ENCODE measurements around the gene PVALB. TPM values are rescaled to one million over a fixed set of nuclear protein-coding genes. Genes with fewer than 3 reads are reported as not detected.

Gene PVALB, protein sequence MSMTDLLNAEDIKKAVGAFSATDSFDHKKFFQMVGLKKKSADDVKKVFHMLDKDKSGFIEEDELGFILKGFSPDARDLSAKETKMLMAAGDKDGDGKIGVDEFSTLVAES
- total RNA-seq: under 1 TPM in 1 of 3 donors, not detected in 2; 0.99 TPM
- 1.8 TPM for total RNA-seq (2013)

DNA sequence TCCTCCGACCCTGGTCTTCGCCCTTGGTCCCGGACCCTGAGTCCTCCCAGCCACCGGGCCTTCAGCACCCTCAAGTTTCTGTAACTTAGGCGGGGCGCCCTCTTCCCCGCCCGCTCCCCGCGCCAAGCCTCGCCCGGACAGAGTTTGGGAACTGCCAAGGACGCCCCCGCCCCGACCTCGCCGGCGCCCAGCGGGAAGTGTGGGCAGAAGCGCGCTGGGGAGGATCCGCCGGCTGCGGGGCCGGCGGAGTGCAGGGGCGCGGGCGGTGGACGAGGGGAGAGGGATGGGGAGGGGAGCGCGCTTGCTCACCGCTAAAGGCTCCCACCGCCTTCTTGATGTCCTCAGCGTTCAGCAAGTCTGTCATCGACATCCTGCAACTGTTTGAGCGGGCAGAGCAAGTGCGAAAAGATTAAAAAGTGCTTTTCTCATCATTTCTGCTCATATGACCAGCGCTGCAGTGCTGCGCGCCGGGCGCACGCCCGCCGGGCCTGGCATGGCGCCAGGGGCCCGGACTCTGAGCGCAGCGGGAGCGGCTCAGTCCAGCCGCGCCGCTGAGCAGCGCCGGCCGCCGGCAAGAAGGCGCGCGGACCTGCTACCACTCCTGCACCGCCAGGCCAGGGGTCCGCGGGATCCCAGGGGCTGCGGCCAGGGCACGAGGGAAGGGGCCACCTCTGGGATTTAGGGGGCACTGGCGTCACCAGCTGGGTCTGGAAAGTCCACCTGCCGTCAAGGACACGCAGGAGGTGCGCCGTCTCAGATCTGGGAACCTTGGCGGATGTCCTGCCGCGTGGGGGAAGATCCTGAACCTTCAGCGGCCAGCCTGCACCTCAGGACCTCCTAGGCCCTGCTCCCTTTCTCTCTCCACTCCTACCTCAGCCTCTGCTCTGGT lies at the start of gene PVALB:
TSS of gene PVALB (minus strand) at position 400 of the 889 bp plus-strand sequence. CDS start at position 370, 30 bp downstream.
- H3K27me3 ChIP-seq (ENCODE audit: control insufficient read depth, insufficient read depth, low read length): peaks cover 25% of the 10 kb centered on the region
- Mint-ChIP-seq H3K4me1 (no peaks in the 10 kb centered on the region), H3K27ac (no peak within 1 kb of the TSS), H3K36me3 (no peaks in the 10 kb centered on the region), H3K9me3 (no peaks in the 10 kb centered on the region), H3K27me3 (ENCODE audit: low read depth in 2 of 2) (peaks cover 63 to 72% of the 10 kb centered on the region in 2 donors), H3K4me3 (no peak within 1 kb of the TSS)
- no peak within 1 kb of the TSS for H3K27ac ChIP-seq (ENCODE audit: low read length)
- no peaks in the 10 kb centered on the region for H3K4me1 ChIP-seq (ENCODE audit: control insufficient read depth, insufficient read depth, low read length)
- TF ChIP-seq, protein P1, sequence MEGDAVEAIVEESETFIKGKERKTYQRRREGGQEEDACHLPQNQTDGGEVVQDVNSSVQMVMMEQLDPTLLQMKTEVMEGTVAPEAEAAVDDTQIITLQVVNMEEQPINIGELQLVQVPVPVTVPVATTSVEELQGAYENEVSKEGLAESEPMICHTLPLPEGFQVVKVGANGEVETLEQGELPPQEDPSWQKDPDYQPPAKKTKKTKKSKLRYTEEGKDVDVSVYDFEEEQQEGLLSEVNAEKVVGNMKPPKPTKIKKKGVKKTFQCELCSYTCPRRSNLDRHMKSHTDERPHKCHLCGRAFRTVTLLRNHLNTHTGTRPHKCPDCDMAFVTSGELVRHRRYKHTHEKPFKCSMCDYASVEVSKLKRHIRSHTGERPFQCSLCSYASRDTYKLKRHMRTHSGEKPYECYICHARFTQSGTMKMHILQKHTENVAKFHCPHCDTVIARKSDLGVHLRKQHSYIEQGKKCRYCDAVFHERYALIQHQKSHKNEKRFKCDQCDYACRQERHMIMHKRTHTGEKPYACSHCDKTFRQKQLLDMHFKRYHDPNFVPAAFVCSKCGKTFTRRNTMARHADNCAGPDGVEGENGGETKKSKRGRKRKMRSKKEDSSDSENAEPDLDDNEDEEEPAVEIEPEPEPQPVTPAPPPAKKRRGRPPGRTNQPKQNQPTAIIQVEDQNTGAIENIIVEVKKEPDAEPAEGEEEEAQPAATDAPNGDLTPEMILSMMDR (IDR thresholded peaks at IDR 0.05): no peak
- no peaks in the 10 kb centered on the region for H3K36me3 ChIP-seq (ENCODE audit: control insufficient read depth, insufficient read depth, low read length)
- H3K4me3 ChIP-seq (ENCODE audit: low read length): no peak within 1 kb of the TSS
- no peaks in the 10 kb centered on the region for H3K9me3 ChIP-seq (ENCODE audit: control insufficient read depth, insufficient read depth, low read length)
- WGBS (ENCODE audit: insufficient coverage): 2% methylated on average over 75 of the region's 75 CpGs
- no peak for ATAC-seq
- no peak for DNase-seq
- intact Hi-C loops (cut with micrococcal nuclease): no loop called here

DNA sequence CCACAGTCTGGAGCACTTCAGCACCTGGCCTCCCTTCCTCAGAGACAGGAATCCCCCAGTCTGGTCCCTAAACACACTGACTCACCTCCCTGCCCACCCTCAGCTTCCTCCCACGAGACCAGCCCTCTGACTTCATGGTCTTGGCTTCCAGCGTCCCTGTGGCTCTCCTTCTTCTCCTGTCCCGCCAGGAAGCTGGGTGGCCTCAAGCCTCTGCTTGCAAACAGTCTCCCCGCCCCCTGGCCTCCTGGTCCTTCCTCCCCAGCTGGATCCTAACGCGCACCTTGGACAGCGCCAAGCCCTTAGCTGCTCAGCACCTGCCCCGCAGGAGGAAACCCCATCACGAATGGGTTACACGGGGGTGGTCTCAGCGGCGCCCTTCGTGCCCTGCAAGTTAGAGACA lies 48.5 kb upstream of the PVALB start:
- no peaks in the 10 kb centered on the region for H3K9me3 Mint-ChIP-seq
- Histone ChIP-seq H3K27me3 (ENCODE audit: control insufficient read depth, insufficient read depth, low read length) (no peaks in the 10 kb centered on the region), H3K4me1 (ENCODE audit: control insufficient read depth, insufficient read depth, low read length) (peaks cover 33% of the 10 kb centered on the region), H3K4me3 (ENCODE audit: low read length) (no peak overlapping the region), H3K9me3 (ENCODE audit: control insufficient read depth, insufficient read depth, low read length) (no peaks in the 10 kb centered on the region), H3K36me3 (ENCODE audit: control insufficient read depth, insufficient read depth, low read length) (no peaks in the 10 kb centered on the region), H3K27ac (ENCODE audit: low read length) (no peak overlapping the region)
- peaks cover 0 to 7% of the 10 kb centered on the region in 2 donors for H3K27me3 Mint-ChIP-seq (ENCODE audit: low read depth in 2 of 2)
- WGBS (ENCODE audit: insufficient coverage): 77% methylated on average over 13 of the region's 13 CpGs
- DNase-seq (peak in 1 of 2 donors; percentile 10), ATAC-seq (no peak)
- peaks cover 0 to 4% of the 10 kb centered on the region in 2 donors for H3K4me1 Mint-ChIP-seq
- intact Hi-C loops (cut with micrococcal nuclease): no loop called here
- H3K27ac Mint-ChIP-seq: no peak overlapping the region
- H3K36me3 Mint-ChIP-seq: no peaks in the 10 kb centered on the region
- no peak overlapping the region for H3K4me3 Mint-ChIP-seq
- TF ChIP-seq, protein P1 (IDR thresholded peaks at IDR 0.05): no peak

DNA sequence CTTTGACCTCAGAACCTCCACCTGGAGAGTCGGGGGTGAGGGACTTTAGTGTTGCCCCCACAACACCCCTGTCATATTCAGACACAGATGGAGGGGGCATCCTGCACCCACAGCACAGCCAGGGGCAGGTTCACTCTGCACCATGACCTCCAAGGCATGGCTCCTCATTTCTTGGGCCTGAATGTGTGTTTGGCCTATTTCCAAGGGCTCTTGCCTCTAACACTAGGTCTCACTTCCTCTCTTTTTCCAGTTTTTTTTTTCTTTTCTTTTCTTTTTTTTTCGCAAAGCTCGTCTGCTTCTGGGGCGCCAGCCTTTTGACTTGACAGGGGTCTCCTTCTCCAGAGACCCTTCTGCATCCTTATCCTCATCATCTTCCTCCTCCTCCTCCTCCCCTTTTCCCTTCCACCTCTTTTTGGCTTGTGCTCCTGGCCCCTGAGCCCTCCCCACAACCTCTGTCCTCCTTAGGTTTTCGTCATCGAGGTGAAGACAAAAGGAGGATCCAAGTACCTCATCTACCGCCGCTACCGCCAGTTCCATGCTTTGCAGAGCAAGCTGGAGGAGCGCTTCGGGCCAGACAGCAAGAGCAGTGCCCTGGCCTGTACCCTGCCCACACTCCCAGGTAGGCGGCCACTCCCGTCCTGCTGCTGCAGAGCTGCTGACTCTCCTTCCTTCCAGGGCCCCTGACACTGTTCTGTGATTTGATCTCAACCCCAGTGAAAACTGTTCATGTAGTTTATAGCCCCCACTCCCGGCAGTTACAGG lies 47.8 kb upstream of the PVALB start:
- TF ChIP-seq, protein P1 (IDR thresholded peaks at IDR 0.05): no peak
- Mint-ChIP-seq H3K27me3 (ENCODE audit: low read depth in 2 of 2) (peaks cover 0 to 7% of the 10 kb centered on the region in 2 donors), H3K4me3 (no peak overlapping the region), H3K4me1 (peaks cover 0 to 7% of the 10 kb centered on the region in 2 donors), H3K9me3 (no peaks in the 10 kb centered on the region), H3K27ac (no peak overlapping the region), H3K36me3 (no peaks in the 10 kb centered on the region)
- no peaks in the 10 kb centered on the region for H3K27me3 ChIP-seq (ENCODE audit: control insufficient read depth, insufficient read depth, low read length)
- no peak overlapping the region for H3K4me3 ChIP-seq (ENCODE audit: low read length)
- H3K9me3 ChIP-seq (ENCODE audit: control insufficient read depth, insufficient read depth, low read length): no peaks in the 10 kb centered on the region
- DNase-seq (peak in 1 of 2 donors; percentile 12), ATAC-seq (no peak)
- H3K27ac ChIP-seq (ENCODE audit: low read length): no peak overlapping the region
- peaks cover 37% of the 10 kb centered on the region for H3K4me1 ChIP-seq (ENCODE audit: control insufficient read depth, insufficient read depth, low read length)
- no peaks in the 10 kb centered on the region for H3K36me3 ChIP-seq (ENCODE audit: control insufficient read depth, insufficient read depth, low read length)
- 90% methylated on average over 14 of the region's 14 CpGs for WGBS (ENCODE audit: insufficient coverage)
- intact Hi-C loops (cut with micrococcal nuclease): no loop called here
